Thyroid gland (tissue), 4 donors: ENCODE measurements around the gene PDE3A. TPM values are rescaled to one million over a fixed set of nuclear protein-coding genes. Genes with fewer than 3 reads are reported as not detected.

ENCODE experiments used
- DNase-seq, 2 donors: peaks; one replicate each; pipeline ENCODE4 v3.0.0-alpha.2; 2019
- H3K27ac ChIP-seq, 3 donors: fragments of 200-600 bp; sonication (generic); 1 replicate in 2 of 3; 2 replicates in 1 of 3; pipeline ENCODE4 v1.5.1; 2016 to 2019; ENCODE audit warnings: mild to moderate bottlenecking in 1 of 3, moderate library complexity in 1 of 3
- H3K27me3 ChIP-seq: fragments of 200-600 bp; sonication (generic); one replicate; pipeline ENCODE4 v1.5.1; 2019
- H3K36me3 ChIP-seq, 2 donors: fragments of 200-600 bp; sonication (generic); one replicate each; pipeline ENCODE4 v1.5.1; 2016 to 2019
- H3K4me1 ChIP-seq, 2 donors: fragments of 200-600 bp; sonication (generic); one replicate each; pipeline ENCODE4 v1.5.1; 2017 to 2019
- H3K4me3 ChIP-seq, 3 donors: fragments of 200-600 bp; sonication (generic); replicated peaks in 1 of 3; 1 replicate in 2 of 3; 2 replicates in 1 of 3; pipeline ENCODE4 v1.5.1; 2016; ENCODE audit warnings: mild to moderate bottlenecking in 1 of 3
- H3K9me3 ChIP-seq: fragments of 200-600 bp; sonication (generic); one replicate; pipeline ENCODE4 v1.5.1; 2017
- POLR2A ChIP-seq, 2 donors: fragments of 450-650 bp; IDR thresholded peaks; one replicate each; pipeline ENCODE4 v1.6.1; 2017; ENCODE audit warnings: antibody characterized with exemption in 2 of 2, mild to moderate bottlenecking in 2 of 2, moderate library complexity in 1 of 2
- WGBS, 2 donors: methylation state at CpG; one replicate each; pipeline ENCODE4 v1.1.5; 2017; 5-methylcytosine and 5-hydroxymethylcytosine counted together
- intact Hi-C: fragments of 100-400 bp; cut with DNase I; formaldehyde crosslinking; loops from one replicate; pipeline ENCODE4 v1.15.1; 2023
- total RNA-seq, 4 donors: library from RNA; depleted of rRNA; stranded (reverse); fragments of >200 nt; gene quantifications; one replicate each; pipeline ENCODE4 v1.2.3, GENCODE V29; 2016
- TF ChIP-seq, protein P1 (sequence below), 6 experiments: fragments of 200-600 bp in 3 of 6; fragments of 450-650 bp in 3 of 6; sonication (generic) in 3 of 6; IDR thresholded peaks; one replicate each; pipeline ENCODE4 v1.5.1; 2016 to 2019; ENCODE audit warnings: antibody characterized with exemption in 6 of 6, mild to moderate bottlenecking in 2 of 6, inconsistent platforms in 1 of 6, moderate library complexity in 1 of 6

Gene PDE3A
- total RNA-seq, 4 donors from 2014 or later, result 2.8 to 9.9 (median 6.7) TPM

DNA sequence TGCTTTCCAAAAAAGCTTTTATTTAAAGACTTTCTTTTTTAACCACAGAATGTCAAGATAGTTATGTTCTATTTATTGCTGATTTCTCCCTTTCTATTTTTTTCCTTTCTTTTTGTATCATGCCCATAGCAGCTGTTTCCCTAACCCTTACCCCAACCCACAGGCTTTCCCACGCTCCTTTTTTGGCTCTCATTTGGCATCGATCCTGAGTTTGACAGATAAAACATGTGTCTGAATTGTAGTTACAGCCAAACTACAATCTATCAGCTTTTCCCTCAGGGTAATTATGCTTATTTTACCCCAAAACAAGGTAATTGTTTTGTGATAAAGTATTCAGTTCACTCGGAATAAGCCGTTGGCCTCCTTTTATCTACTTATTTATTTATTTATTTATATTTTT lies 46.7 kb downstream of the PDE3A start:
- 58 to 76% methylated on average over 4 of the region's 4 CpGs for WGBS, 2 donors
- H3K36me3 ChIP-seq, result no peaks in the 10 kb centered on the region

DNA sequence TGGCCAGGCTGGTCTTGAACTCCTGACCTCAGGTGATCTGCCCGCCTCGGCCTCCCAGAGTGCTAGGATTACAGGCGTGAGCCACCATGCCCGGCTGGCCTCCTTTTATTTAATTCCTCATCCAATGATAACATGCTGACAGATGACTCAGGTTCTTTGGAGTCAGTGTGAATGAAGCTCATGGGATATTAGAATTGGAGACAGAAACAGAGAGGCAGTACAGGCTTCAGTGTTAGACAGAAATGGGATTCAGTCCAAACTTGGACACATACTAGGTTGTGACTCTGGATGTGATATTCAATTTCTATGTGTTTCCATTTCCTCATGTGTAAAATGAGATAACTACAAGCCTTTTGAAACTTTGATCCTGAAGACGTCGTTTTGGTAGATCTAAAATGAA lies 47.3 kb downstream of the PDE3A start:
- DNase-seq, result no peak
- TF ChIP-seq, protein P1, sequence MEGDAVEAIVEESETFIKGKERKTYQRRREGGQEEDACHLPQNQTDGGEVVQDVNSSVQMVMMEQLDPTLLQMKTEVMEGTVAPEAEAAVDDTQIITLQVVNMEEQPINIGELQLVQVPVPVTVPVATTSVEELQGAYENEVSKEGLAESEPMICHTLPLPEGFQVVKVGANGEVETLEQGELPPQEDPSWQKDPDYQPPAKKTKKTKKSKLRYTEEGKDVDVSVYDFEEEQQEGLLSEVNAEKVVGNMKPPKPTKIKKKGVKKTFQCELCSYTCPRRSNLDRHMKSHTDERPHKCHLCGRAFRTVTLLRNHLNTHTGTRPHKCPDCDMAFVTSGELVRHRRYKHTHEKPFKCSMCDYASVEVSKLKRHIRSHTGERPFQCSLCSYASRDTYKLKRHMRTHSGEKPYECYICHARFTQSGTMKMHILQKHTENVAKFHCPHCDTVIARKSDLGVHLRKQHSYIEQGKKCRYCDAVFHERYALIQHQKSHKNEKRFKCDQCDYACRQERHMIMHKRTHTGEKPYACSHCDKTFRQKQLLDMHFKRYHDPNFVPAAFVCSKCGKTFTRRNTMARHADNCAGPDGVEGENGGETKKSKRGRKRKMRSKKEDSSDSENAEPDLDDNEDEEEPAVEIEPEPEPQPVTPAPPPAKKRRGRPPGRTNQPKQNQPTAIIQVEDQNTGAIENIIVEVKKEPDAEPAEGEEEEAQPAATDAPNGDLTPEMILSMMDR (IDR thresholded peaks at IDR 0.05), result no peak
- no peak for TF ChIP-seq POLR2A (IDR thresholded peaks at IDR 0.05)
- Histone ChIP-seq H3K4me3 (no peak overlapping the region), H3K9me3 (no peaks in the 10 kb centered on the region), H3K36me3 (no peaks in the 10 kb centered on the region), H3K27me3 (no peaks in the 10 kb centered on the region), H3K4me1 (no peaks in the 10 kb centered on the region), H3K27ac (no peak overlapping the region)
- WGBS, 2 donors, result 72 to 80% methylated on average over 6 of the region's 6 CpGs
- intact Hi-C loops, result no loop called here

More for the DNA sequence above, 46.7 kb downstream of the PDE3A start:
- Histone ChIP-seq H3K27me3 (no peaks in the 10 kb centered on the region), H3K9me3 (no peaks in the 10 kb centered on the region), H3K4me3 (no peak overlapping the region), H3K4me1 (no peaks in the 10 kb centered on the region), H3K27ac (no peak overlapping the region)
- DNase-seq, result no peak
- intact Hi-C loops, result no loop called here
- no peak for TF ChIP-seq POLR2A (IDR thresholded peaks at IDR 0.05)
- TF ChIP-seq, protein P1 (IDR thresholded peaks at IDR 0.05), result no peak

DNA sequence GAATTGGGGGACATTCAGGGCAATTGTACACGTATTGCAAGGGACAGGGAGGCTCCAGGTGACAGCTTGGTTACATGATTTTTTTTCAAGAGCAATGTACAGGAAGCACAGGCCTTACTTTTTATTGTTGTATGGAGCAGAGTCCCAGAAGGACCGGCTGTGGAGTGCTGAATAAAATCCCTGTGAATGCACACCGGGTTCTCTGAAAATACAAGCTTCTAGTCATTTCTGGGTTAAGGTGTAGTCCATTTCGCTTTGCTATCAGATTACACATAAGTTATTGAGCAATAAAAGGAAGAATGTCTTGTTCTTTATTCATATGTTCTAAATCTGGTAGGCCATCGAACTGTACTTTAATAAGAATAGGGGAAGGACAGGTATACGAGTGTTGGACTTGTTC lies 52.2 kb downstream of the PDE3A start:
- Histone ChIP-seq H3K4me1 (no peaks in the 10 kb centered on the region), H3K4me3 (no peak overlapping the region), H3K27me3 (no peaks in the 10 kb centered on the region), H3K9me3 (no peaks in the 10 kb centered on the region), H3K36me3 (no peaks in the 10 kb centered on the region), H3K27ac (no peak overlapping the region)
- DNase-seq, result no peak
- WGBS, 2 donors, result 81 to 90% methylated on average over 6 of the region's 6 CpGs
- intact Hi-C loops, result no loop called here
- no peak for TF ChIP-seq POLR2A (IDR thresholded peaks at IDR 0.05)
- TF ChIP-seq, protein P1 (IDR thresholded peaks at IDR 0.05), result no peak

DNA sequence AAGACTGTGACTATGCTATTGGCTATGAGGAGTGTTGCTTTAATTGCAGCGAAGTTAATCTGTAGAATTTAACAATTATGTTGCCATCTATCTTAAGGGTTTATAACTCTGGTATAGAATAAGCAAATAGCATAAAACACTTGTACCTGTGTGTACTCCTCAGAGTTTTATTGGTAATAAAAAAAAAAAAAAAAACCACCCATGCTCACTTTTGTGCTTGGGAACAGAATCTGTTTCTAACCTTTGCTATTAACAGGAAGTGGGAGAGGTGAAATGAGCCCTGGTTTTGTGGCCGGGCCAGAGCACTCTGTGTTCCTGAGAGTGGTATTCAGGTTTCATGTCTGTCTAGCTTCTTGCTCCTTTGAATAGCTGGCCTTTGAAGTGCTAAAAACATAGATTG lies 53.1 kb downstream of the PDE3A start:
- no peak for DNase-seq
- WGBS, 2 donors, result 83 to 87% methylated on average over 2 of the region's 2 CpGs
- H3K9me3 ChIP-seq, result no peaks in the 10 kb centered on the region
- intact Hi-C loops, result no loop called here
- no peaks in the 10 kb centered on the region for H3K36me3 ChIP-seq
- H3K4me1 ChIP-seq, result no peaks in the 10 kb centered on the region
- no peaks in the 10 kb centered on the region for H3K27me3 ChIP-seq
- TF ChIP-seq, protein P1 (IDR thresholded peaks at IDR 0.05), result no peak
- TF ChIP-seq POLR2A (IDR thresholded peaks at IDR 0.05), result no peak
- H3K27ac ChIP-seq, result no peak overlapping the region
- H3K4me3 ChIP-seq, result no peak overlapping the region

DNA sequence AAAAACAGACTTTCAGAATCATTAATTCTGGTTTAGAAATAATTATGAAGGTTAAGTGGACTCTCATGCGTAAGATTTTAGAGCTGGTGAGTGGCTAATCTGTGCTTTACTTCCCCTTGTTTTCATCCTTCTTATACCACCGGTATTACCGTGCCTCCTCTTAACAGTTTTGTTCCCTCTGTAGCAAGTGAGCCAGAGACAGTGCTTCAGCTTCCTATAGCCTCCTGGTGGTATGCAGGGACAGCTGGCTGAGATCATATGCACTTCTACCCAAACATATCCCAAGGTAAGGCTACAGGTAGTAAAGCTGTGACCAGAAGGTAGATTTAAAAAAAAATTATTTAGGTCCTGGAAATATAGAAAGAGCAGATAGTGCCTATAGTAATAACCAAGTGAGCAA lies 55.2 kb downstream of the PDE3A start:
- intact Hi-C loops, result no loop called here
- no peak for TF ChIP-seq POLR2A (IDR thresholded peaks at IDR 0.05)
- TF ChIP-seq, protein P1 (IDR thresholded peaks at IDR 0.05), result no peak
- no peak overlapping the region for H3K27ac ChIP-seq
- H3K9me3 ChIP-seq, result no peaks in the 10 kb centered on the region
- no peaks in the 10 kb centered on the region for H3K4me1 ChIP-seq
- no peaks in the 10 kb centered on the region for H3K27me3 ChIP-seq
- H3K36me3 ChIP-seq, result no peaks in the 10 kb centered on the region
- no peak for DNase-seq
- no peak overlapping the region for H3K4me3 ChIP-seq
- WGBS, 2 donors, result 43 to 47% methylated on average over 3 of the region's 3 CpGs
